Measurements from ENCODE around the gene CDC42SE1. TPM values are rescaled to one million over a fixed set of nuclear protein-coding genes. Genes with fewer than 3 reads are reported as not detected.

The CDC42SE1 gene
- total and polyA plus RNA-seq, 12 donors: 26.1 to 45.6 (median 30.5) TPM

GRCh38 chr1:151009206-151009587 is 50.2 kb downstream of the CDC42SE1 start:
- WGBS, 2 donors: 40 to 51% methylated on average over 3 of the region's 3 CpGs
- ATAC-seq: no peak
- peaks cover 12 to 88% (median 81%) of the 10 kb centered on the region in 9 donors for H3K4me1 ChIP-seq

GRCh38 chr1:151008244-151009205 is 50.9 kb downstream of the CDC42SE1 start, which contains the start of gene PRUNE1:
Gene PRUNE1, plus strand, starts transcription at chr1:151008449. Its CDS starts 184 bp downstream, at chr1:151008633.
- peak; percentile 91 to 95 (median 93) for ATAC-seq
- peak; percentile 97 to 98 for DNase-seq
- TF ChIP-seq CTCF (IDR thresholded peaks at IDR 0.05): peak in 2 of 9 donors; percentile 9 to 25
- intact Hi-C loops (cut with DNase I): loop anchor here in 2 of 10 donors (5.0 to 10.0 kb wide), 2 partner anchors 46 to 54 kb away; partner anchors contain the start of genes CDC42SE1 (in 1 of the 2) and MLLT11 (in 1 of the 2)
- peaks cover 0 to 4% (median 0%) of the 10 kb centered on the region in 9 donors for H3K36me3 ChIP-seq
- H3K27ac ChIP-seq: peak within 1 kb of the TSS; percentile 52 to 96 (median 92)
- H3K27me3 ChIP-seq: no peaks in the 10 kb centered on the region
- H3K4me1 ChIP-seq: peaks cover 12 to 90% (median 81%) of the 10 kb centered on the region in 9 donors
- WGBS, 2 donors: 1% methylated on average over 69 of the region's 69 CpGs
- H3K4me3 ChIP-seq: peak within 1 kb of the TSS; percentile 47 to 85 (median 76)
- H3K9me3 ChIP-seq: no peaks in the 10 kb centered on the region

More at GRCh38 chr1:151009206-151009587, 50.2 kb downstream of the CDC42SE1 start:
- Histone ChIP-seq H3K27ac (peak overlapping the region; percentile 33 to 96 (median 92)), H3K9me3 (no peaks in the 10 kb centered on the region), H3K27me3 (no peaks in the 10 kb centered on the region), H3K36me3 (peaks cover 0 to 4% (median 0%) of the 10 kb centered on the region in 9 donors), H3K4me3 (peak overlapping the region in 9 of 10 donors; percentile 47 to 84 (median 71))
- DNase-seq: no peak
- TF ChIP-seq CTCF (IDR thresholded peaks at IDR 0.05): no peak
- intact Hi-C loops (cut with DNase I): loop anchor here in 2 of 10 donors (5.0 to 10.0 kb wide), 2 partner anchors 46 to 53 kb away; partner anchors contain the start of genes CDC42SE1 (in 1 of the 2) and MLLT11 (in 1 of the 2)

- no peak for ATAC-seq
- Histone ChIP-seq H3K27me3 (no peaks in the 10 kb centered on the region), H3K36me3 (peaks cover 0 to 1% (median 0%) of the 10 kb centered on the region in 9 donors), H3K4me3 (peak overlapping the region in 7 of 10 donors; percentile 58 to 84 (median 74)), H3K4me1 (peaks cover 6 to 90% (median 81%) of the 10 kb centered on the region in 9 donors), H3K9me3 (no peaks in the 10 kb centered on the region), H3K27ac (peak overlapping the region; percentile 52 to 96 (median 92))
- WGBS, 2 donors: 13 to 16% methylated on average over 4 of the region's 4 CpGs
- intact Hi-C loops (cut with DNase I): loop anchor here in 3 of 10 donors (2.0 to 10.0 kb wide), 3 partner anchors 29 to 54 kb away; partner anchors contain the start of genes CDC42SE1 (in 1 of the 3) and MLLT11 (in 1 of the 3)
- no peak for TF ChIP-seq CTCF (IDR thresholded peaks at IDR 0.05)
- DNase-seq: no peak
Measured at GRCh38 chr1:151007853-151008243, 51.6 kb downstream of the CDC42SE1 start.
